ENCODE data around the gene NR2F1-AS1. TPM values are rescaled to one million over a fixed set of nuclear protein-coding genes. Genes with fewer than 3 reads are reported as not detected.

Gene NR2F1-AS1
- total and polyA plus RNA-seq, 2 donors (not counting 3 experiments of a cell fraction or from before 2014, with no cell fraction given): 4.2 to 13.8 TPM

GRCh38 chr5:93384026-93384425 is 197.0 kb downstream of the NR2F1-AS1 start:
- intact Hi-C loops (cut with micrococcal nuclease): no loop called here
- Histone ChIP-seq H3K9me3 (replicated peaks; ENCODE audit: control insufficient read depth, insufficient read depth, low read length) (no peaks in the 10 kb centered on the region), H3K4me3 (replicated peaks in 1 of 3; ENCODE audit: insufficient read depth in 1 of 3, low read depth in 1 of 3, low read length in 3 of 3) (no peak overlapping the region)

More at GRCh38 chr5:93384026-93384425, 197.0 kb downstream of the NR2F1-AS1 start:
- no peaks in the 10 kb centered on the region for H3K79me2 ChIP-seq (ENCODE audit: control insufficient read depth, insufficient read depth, low read length)
- no peaks in the 10 kb centered on the region for H4K20me1 ChIP-seq (replicated peaks; ENCODE audit: control insufficient read depth, extremely low read depth, insufficient read depth, low read length)
- POLR2A ChIA-PET: no interaction called here
- dilution Hi-C loops (cut with MboI; ENCODE audit: extremely low pct_ligation_motif_present, low sequenced_read_pairs): no loop called here
- no peak overlapping the region for H2AFZ ChIP-seq (ENCODE audit: low read depth, low read length)
- no peak overlapping the region for H3K27ac ChIP-seq (ENCODE audit: insufficient read depth, low read depth, low read length)
- no peak overlapping the region for H3K4me2 ChIP-seq (ENCODE audit: insufficient read depth, low read length)
- no peaks in the 10 kb centered on the region for H3K4me1 ChIP-seq (ENCODE audit: control insufficient read depth, extremely low read depth, insufficient read depth, low read length)
- no peak overlapping the region for H3K9ac ChIP-seq (replicated peaks; ENCODE audit: extremely low read depth, insufficient read depth, low read length)
- H3K36me3 ChIP-seq (ENCODE audit: control insufficient read depth in 2 of 2, extremely low read depth in 1 of 2, insufficient read depth in 2 of 2, low read length in 2 of 2): no peaks in the 10 kb centered on the region
- DNase-seq (ENCODE audit: low read depth, low spot score) (no peak), FAIRE-seq (no peak)
- H3K27me3 ChIP-seq (ENCODE audit: control insufficient read depth in 2 of 2, insufficient read depth in 2 of 2, low read length in 2 of 2): no peaks in the 10 kb centered on the region
- no peaks in the 10 kb centered on the region for H3K9me1 ChIP-seq (replicated peaks; ENCODE audit: control insufficient read depth, extremely low read depth, insufficient read depth, low read length)
- TF ChIP-seq POLR2A (IDR thresholded peaks at IDR 0.05; ENCODE audit: low read depth, low read length): no peak
- TF ChIP-seq CTCF (IDR thresholded peaks at IDR 0.05; ENCODE audit: extremely low read depth in 1 of 2, insufficient read depth in 1 of 2, low read depth in 1 of 2, low read length in 2 of 2): no peak
- no peak for TF ChIP-seq MAX (IDR thresholded peaks at IDR 0.05; ENCODE audit: insufficient read depth, insufficient read length)
- no peak for TF ChIP-seq FOS (IDR thresholded peaks at IDR 0.05; ENCODE audit: borderline replicate concordance, insufficient read depth, low read length)
- no peak for TF ChIP-seq GATA2 (IDR thresholded peaks at IDR 0.05; ENCODE audit: insufficient read depth, insufficient read length, low read depth, low read length)
- no peak for TF ChIP-seq EZH2 (IDR thresholded peaks at IDR 0.05; ENCODE audit: borderline replicate concordance, low read depth, low read length, severe bottlenecking)
- no peak for TF ChIP-seq JUN (IDR thresholded peaks at IDR 0.05; ENCODE audit: borderline replicate concordance, insufficient read depth, insufficient read length, low read depth)
- no peak for TF ChIP-seq MYC (IDR thresholded peaks at IDR 0.05; ENCODE audit: low read depth, low read length)
- CTCF ChIA-PET: no interaction called here
- BruUV-seq (replicated peaks): no TSS peak
